Islet precursor cell (in vitro differentiated cells): ENCODE measurements around the gene TSPAN12.

Source experiments
- DNase-seq: peaks from one replicate; pipeline ENCODE4 v3.0.0-alpha.2; 2018

Gene TSPAN12

DNA sequence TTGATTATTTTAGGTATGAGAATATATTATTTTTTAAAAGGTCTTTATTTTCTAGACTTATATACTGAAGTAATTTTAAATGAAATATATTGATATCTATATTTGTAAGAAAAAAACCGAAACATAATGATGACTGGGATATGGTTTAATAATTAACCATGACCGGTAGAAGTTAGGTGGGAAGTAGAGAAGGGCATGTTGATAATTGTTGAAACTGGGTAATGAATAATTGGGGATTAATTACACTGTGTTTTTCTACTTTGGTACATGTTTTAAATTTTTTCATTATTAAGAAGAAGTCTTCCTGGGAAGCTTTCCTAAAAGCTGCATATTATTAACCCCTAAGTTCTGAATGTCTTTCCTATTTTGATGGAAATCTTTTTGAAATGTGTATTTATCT, 16.3 kb downstream of the TSPAN12 start:
- no peak for DNase-seq

DNA sequence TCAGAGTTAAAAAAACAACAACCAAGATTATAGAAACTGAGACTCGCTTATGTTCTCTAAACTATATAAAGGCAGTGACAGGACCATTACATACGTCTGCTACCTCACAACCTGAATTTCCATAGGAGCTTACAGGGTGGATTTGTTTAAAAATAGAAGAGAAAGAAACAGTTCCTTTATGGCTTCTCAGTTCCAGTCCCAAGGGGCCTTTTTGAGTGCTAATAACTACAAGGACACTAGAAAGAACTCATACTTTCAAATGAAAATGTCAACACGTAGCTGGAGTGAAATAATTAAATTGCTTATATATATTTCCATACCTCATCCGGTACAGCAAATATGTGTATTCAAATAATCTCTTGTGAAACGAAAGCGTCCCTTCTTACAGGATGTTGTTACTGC, 19.7 kb downstream of the TSPAN12 start:
- DNase-seq: no peak

DNA sequence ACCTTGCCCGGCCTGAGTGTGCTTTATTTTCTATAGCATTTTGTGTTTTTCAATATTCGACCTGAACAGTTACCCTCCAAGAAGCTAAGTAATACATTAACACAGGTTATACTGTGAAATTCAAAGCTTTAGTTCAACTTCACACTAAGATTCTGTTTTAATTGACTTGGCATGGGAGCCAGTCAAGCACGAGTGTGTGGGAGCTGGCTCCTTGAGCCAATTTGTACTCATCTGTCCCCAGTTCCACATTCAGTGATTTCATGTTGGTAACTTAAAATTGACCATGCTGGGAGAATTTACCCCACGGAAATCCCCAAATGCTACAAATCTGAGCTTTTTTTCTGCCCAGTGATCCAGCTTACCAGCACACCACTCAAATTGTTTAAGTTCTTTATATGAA, 20.3 kb downstream of the TSPAN12 start:
- no peak for DNase-seq

DNA sequence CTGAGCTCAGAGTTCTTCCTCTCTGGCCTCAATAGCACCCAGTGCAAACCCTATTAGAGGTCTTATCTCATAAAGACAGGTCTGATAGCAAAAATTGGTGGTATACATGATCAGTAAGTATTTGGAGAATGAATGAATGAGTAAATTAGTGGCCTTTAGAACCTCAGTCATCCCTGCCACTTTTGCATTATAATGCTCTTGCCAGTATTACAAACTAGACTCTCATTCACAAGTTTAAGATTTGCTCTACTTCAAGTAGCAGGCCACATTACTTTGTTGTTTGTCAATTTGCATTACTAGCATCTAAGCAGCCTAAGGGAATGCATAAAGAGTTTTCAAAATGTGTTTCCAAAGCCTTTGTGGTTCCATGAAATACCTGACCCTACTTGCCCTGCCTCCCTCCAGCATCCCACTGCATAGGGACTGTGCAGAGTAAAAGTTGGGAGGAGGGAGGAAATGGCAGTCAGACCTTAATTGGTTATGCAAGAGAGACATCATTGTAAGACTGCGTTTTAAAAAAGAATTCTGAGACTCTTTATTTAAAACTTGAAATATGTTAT, 21.3 kb downstream of the TSPAN12 start:
- DNase-seq: no peak

DNA sequence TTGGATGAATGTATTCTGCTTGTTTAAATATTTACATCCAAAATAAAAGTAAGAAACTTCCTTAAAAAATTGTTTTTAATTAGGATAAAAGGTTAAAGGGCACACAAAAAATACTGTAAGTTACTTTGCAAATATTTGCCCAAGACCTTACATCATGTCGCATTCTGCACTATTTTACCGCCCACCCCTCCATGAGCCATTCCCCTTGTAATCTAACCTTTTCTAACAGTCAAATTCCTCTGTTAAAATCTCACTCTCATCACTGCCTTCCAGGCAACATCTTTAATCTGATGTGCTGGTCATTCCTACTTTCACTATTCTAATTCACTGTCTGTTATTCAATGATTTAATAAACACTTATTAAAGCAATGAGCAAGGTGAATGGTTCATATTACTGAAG, 23.2 kb downstream of the TSPAN12 start:
- no peak for DNase-seq

DNA sequence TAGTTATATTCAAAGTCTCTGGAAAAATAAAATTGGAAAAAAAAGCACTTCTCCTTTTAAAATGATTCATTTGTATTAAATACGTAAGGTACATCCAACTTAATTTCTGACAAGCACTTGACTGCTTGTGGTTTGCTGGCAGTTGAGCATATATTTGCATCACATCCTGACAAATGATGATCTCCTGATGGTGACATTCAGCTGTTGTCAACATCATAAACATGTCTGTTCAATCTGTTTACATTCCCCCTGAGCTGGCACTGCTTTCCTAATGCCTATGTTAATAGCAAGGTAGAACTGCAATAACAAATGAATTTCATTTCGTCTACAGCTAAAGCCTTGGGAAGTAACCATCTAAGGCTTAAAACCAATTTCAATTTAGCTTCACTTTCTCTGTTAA, 24.4 kb downstream of the TSPAN12 start:
- no peak for DNase-seq

DNA sequence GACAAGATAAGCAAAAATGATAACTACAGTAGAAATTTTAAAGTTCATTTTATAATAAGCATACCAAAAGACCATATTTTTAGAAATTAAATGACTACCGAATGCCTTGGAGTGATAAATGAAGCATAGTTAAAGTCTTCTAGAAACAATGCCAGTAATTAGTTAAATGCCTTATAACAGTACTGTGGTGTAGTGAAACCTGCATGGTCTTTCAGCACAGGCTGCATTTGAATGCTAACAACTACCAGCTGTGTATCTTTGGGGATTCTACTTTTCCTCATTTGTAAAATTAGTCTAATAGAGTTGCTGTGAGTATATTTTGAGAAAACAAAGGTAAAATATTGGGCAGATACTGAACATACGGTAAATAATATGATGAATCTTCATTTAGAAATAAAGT, 25.1 kb downstream of the TSPAN12 start:
- DNase-seq: no peak

DNA sequence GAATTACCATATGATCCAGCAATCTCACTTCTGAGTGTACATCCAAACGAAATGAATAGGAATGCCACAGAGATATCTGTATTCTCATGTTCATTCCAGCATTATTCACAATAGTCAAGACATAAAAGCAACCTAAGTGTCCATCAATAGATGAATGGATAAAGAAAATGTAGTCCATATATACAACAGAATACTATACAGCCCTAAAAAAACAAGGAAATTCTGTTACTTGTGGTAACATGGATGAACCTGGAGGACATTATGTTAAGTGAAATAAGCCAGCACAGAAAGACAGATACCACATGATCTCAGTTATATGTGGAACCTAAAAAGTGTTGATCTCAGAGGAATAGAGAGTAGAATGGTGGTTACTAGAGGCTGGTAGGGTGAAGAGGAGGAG, 26.7 kb downstream of the TSPAN12 start:
- no peak for DNase-seq

DNA sequence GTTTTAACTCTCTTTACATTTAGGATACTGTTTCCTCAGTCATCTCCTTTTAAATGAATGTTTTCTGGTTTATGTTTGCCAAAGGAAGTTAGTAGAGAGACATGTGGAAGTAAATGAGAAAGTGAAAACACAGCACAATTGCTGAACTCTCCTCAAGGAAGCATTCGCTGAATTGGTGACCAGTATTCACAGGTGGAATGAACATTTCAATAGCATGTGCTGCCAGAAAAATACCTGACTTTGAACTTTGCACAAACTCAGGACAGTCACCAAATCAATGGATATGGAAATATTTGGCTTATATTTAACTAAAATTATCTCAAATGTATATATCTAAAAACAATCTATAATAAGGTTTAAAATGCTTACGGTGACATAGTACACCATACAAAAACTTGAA, 28.5 kb downstream of the TSPAN12 start:
- no peak for DNase-seq

DNA sequence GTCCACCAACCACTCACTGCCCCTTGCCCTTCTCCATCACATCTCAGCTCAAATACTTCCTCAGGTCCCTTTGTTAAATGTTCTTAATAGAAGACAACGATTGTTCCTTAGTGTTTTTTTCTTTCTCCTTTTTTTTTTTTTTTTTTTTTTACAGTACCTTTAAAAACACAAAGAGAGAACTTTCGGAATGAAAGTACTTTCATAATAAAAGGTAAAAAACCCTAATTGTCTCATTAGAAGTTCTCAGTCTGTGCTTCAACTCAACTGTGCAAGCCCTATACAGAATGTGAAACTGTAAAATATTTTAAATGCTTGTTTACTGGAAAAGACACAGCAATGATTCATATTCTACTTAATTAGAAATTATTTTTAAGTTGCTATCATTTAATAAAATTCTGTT, 29.4 kb downstream of the TSPAN12 start:
- no peak for DNase-seq

DNA sequence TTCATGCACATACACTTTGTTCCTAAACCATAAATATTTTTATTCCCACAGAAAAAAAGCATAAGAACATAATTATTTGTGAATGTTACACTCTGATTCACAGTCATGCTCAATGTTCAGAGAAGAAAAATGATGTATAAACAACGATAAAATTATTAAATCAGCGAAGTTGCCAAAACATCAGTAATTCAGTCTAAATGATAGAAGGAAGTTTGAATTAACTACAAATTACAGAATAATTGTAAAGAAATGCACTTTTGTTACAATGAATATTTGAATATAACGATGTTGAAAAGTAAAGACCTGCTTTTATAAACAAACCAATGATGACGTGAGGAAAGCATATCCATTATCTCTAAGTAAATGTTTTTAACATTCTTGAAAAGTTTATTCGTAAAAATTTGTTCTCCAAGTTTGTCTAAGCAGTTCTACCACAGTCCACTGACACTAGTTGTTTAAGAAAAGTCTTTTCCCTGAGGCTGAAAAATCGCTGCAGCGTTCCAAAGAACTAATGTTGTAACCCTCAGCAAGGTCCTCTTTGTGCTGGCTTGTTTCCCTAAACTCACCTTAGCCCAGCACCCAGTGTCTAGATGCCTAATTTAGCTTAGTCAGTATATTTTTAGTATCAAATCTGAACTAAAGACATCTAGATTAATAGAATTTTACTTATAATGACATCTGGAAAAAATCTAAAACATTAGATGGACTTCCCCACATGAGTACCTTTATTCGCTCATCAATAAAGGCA, 30.4 kb downstream of the TSPAN12 start:
- DNase-seq: no peak

DNA sequence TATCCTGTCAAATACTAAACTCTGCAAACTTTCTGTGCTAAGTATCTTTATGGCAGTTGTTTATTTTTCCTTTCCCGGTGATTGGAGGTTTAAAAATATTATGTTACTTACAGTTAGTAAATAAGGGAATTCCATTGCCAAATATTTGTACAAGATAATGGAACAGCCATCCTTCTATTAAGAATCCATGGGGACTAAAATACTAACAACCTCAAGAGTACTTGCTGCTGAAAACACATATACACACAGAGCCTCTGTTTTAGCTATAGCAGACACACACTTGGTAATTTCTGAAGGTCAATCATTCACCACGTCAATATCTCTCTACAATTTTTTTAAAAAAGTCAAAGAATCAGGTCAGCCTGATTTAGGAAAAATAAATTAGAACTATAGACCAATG, 32.4 kb downstream of the TSPAN12 start:
- no peak for DNase-seq

DNA sequence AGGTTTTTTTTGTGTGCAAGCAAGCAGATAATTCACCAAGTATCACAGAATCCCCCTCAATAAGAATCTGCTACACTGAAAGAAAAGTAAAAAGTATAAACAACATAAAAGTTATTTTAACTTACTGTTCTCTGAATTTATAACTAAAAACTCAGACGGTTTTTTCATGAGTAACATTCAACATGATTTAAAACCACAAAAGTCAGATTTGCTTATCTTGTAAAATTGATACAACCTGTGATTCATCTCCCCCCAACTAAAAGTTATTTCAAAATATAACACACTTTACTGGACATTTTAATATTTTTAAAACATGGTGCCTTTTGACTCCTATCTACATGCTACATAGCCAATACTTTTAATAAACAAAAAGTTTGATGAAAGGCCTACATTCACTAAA, 32.8 kb downstream of the TSPAN12 start:
- no peak for DNase-seq

DNA sequence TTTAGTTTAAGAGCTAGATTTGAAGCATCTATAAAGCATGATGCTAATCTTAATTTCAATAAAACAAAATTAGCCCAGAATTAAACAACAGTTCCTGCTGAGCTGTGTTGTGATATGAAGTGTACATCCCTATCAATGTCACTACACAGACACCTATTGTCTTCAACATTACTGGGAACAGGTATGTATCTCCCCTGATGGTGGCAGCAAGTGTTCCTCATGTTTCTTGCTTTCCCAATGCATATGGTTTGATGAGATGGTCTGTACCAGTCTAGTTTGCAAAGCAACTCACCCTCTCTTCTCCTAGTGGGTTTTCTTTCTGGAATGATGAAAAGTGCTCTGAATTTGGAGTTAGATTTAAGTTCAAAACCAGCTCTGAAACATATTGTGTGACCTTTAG, 38.1 kb downstream of the TSPAN12 start:
- no peak for DNase-seq

DNA sequence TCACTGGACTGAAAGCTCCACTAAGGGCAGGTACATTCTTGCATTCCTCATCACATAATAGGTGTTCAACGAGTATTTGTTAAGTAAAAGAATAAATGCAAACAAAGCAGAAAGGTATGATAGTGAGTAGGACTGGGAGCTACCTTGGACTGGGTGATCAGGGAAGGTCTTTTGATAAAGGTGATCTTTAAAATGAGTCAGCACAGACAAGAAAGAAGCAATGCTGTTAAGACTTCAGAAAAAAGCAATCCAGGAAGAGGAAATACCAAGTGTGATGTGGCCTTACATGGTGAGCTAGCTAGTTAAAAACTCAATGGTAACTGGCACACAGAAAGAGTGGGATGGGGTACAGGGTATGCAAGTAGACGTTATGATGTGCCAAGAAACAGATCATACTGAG, 40.1 kb downstream of the TSPAN12 start:
- DNase-seq: no peak

DNA sequence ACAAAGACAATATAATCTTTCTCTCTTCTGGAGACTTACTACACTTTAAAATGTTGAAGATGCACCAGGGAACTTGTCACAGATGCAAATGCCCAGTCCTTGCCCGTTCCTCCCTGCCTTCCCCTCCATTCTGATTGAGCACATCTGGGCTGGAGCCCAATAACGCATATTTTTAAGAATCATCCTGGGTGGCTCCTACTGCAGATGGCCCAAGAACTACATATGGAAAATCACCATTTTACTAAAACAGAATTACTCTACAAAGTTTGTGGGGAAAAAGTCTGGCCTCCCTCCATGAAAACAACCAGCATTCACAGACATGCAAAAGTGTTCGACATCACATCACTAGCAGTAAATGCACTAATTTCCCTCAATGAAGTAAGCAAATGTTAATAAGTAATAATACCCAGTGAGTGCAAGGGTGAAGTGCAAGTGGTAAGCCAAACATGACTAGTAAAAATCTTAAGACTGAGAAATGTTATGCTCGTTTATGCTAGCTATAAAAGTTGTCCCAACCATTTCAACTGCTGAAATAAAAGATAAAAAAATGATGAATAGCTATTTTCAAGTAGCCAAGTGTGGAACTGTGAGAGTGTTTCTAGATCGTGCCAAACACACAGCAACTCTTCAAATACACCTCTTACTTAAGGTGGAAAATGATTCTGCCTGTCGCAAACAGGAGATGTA, 43.5 kb downstream of the TSPAN12 start:
- no peak for DNase-seq

DNA sequence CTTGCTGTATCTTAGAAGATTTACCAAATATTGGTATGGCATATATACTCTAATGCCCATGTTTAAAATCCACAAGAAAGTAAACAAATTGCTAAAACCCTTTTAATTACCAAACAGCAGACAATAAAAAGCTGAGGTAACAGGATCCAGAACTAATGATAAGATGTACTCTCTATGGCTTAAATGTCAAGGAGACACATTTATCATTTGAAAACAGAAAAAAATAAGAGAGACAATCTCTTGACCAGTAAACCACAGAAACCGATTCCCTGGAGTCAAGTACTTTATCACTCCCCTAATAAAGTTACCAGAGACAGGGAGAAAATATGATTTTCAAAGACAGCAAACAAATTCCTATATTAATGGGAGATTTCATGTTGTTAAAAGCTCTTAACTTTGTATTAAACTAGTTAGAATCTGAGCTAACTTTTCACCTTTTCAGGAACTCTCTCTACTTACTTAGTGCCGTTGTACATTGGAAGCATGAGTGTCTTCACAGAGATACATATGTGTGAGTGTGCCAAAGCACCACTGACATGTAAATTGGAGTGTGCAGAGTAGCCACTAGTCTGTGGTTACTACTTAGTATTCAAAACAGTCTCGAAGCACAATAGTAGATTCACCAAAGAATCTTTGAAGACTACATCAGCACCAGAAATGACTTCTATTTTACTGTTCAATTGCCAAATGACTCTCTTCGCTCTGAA, 44.2 kb downstream of the TSPAN12 start:
- DNase-seq: no peak

DNA sequence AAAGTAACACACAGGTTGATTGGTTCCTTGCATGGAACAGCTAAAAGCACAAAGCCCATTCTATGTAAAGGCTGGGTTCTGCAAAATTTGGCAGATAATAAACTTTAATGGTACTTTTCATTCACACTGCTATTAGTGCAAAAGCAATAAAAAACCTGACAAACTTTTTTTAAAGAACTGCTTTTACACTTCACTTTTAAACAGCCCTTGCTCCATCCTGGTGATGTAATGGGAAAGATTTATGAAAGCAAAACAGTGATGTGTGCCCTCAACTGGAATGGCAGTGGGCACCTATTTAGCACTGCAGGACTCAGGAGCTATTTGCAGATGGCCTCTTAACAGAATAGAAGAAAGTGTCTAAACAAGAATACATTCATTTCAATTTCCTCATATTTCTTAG, 44.9 kb downstream of the TSPAN12 start:
- no peak for DNase-seq

DNA sequence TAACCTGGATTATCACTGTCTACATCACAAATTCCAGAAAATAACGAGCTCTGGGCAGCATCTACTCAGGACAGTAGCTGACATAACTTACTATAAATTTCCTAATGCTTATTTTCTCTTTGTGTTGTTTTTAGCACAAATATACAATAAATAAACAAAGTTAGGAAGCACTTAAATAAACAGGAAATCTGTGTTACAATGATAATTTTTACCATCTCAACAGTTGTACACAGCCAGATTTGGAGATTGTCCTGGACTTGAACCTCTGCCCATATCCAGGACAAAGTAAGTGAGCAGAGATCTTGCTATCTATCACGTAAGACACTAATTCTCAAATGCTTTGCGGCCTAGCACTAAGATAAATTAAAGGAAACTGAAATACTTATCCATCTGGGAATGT, 48.7 kb downstream of the TSPAN12 start:
- no peak for DNase-seq

DNA sequence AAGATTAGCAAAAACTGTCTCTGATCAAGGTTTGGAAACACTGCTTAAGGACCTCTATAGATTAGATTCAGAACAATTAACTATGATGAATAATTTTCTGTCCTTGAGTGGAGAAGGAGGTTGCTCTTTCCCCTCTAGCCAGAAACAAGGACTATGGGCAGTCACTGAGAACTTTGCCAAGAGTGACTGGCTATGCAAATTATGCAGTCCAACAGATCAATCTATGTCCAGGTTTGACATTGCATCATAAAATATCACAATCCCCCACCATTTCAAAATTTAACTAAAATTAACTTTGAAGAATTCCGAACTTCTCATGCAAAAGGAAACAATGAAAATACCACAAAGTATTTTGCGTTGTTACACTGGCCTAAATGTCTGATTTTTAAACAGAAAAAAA, 50.6 kb downstream of the TSPAN12 start:
- DNase-seq: no peak

DNA sequence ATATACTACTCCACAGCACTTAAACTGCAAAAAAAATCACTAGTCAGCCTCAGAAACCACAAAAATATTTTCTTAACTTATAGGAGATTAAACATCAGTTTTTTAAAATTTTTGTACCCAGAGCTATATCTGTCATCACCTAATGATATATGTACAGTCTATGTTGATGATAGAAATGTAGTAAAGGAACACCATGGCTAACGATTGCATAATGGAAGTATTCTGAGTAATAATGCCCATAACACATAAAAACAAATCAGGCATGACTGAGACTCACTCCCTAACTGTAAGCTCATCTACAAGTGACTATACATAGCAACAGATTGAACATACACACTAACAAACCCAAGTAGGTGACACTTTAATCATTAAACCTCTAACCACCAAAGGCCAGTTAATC, 51.3 kb downstream of the TSPAN12 start:
- DNase-seq: no peak

DNA sequence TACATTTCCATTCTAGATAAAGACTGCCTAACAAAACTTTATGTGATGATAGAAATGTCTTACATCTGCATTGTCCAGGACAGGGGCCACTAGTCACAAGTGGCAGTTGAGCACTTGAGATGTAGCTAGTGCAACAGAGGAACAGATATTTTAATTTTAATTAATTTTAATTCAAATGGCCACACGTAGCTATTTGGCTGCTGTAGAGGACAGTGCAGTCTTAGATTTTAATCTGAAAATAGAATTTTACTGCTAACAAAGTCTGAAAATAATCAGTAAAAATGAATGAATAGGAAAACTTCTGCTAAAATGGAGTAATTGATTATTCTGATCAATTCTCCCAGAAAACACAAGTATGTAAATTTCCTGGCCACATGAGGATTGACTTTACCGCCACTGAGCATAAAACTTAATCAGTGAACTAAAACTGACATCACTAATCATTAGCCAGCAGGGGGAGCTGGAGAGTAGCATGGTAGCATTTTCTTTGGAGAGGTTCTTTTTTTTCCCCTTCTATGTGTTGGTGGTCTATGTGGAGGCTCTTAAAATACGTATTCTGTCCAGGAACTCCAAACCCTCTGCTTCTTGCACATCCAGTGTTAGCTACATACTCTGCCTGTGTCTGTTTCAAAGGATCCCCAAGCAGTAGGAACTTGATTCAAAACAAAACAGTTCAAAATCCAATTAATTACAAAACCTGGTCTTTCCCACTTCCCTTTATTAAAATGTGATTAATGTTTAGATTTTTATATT, 52.1 kb downstream of the TSPAN12 start:
- DNase-seq: peak; percentile 60

DNA sequence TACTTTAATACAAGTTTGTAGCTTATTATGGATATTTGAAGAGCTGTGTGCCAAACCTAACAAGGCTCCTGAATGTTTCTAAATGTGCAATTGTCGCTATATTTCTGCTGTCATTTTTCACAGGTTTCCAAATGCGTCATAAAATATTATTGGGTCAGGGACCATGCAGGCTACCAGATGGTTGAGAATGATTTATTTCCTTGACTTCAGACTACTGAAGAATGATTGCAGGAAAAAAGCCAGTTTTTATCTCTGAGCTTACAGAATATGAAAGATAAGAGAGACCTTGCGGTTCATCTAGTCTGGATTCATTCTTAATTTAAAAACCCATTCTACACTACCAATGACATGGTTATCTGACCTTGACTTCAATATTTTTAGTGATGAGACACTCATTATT, 55.2 kb downstream of the TSPAN12 start:
- no peak for DNase-seq
